Lower lobe of right lung (tissue), 2 donors: ENCODE results near the gene SIRPB2. TPM values are rescaled to one million over a fixed set of nuclear protein-coding genes. Genes with fewer than 3 reads are reported as not detected.

Experiments used
- ATAC-seq, 2 donors: fragments of 200-7000 bp; cut with Tn5 transposase; one replicate each; pipeline ENCODE4 v1.9.1; 2020 to 2022; ENCODE audit warnings: mild to moderate bottlenecking in 2 of 2, moderate library complexity in 2 of 2
- DNase-seq: peaks from one replicate; pipeline ENCODE4 v3.0.0-alpha.2; 2020
- H3K27ac ChIP-seq: fragments of 200-600 bp; one replicate; pipeline ENCODE4 v1.8.0; 2022
- H3K27me3 ChIP-seq: fragments of 200-600 bp; one replicate; pipeline ENCODE4 v1.8.0; 2022; ENCODE audit warnings: low read depth
- H3K36me3 ChIP-seq: fragments of 200-600 bp; one replicate; pipeline ENCODE4 v1.8.0; 2022; ENCODE audit warnings: mild to moderate bottlenecking
- H3K4me1 ChIP-seq: fragments of 200-600 bp; one replicate; pipeline ENCODE4 v1.8.0; 2022
- H3K4me3 ChIP-seq: fragments of 200-600 bp; one replicate; pipeline ENCODE4 v1.8.0; 2022; ENCODE audit warnings: mild to moderate bottlenecking
- H3K9me3 ChIP-seq: fragments of 200-600 bp; one replicate; pipeline ENCODE4 v1.8.0; 2022
- CTCF ChIP-seq: fragments of 200-600 bp; IDR thresholded peaks from one replicate; pipeline ENCODE4 v1.8.0; 2022; ENCODE audit warnings: antibody characterized with exemption, mild to moderate bottlenecking
- intact Hi-C: fragments of 100-400 bp; cut with DNase I; formaldehyde crosslinking; loops from one replicate; pipeline ENCODE4 v1.11.0; 2022
- total RNA-seq: library from RNA; stranded (reverse); fragmentation: NEBNext Ultra II Directional; extraction: Animal tissue kit (Norgen Biotek cat#: 25700); gene quantifications from one replicate; pipeline ENCODE4 v1.2.1, GENCODE V29; 2021
- donor health status: DM: no; HTN: yes; CAD: no; lungs with severe emphysema.

SIRPB2 gene
- total RNA-seq, 1 donor from 2014 or later, result 32.2 TPM

DNA sequence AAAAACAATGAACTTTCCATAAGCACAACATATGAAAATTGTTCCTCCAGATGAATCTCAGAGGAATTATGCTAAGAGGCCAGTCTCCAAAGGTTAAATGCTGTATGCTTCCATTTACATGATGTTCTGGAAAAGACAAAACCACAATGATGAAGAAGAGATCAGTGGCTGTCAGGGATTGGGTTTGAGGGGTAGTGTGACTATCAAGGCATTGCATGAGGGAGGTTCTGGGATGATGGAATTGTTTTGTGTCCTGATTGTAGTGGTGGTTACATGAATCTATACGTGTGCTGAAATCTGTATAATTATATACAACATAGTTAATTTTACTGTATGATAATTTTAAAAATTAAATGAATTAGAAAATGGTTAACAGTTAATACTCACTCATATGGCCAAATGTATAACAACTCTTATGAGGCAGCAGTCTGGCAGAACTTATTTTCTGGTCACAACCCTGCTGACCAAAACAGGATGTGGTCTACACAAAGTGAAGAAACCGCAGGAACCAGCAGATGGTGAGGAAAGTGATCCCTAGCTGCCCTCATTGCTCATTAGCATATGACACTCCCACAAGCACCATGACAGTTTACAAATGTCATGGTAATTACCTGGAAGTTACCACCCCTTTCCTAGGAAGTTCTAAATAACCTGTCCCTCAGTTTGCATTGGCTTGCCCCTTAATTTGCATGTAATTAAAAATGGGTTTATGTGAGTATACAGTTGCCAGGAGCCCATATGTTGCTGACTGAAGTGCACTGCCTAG lies 56.5 kb downstream of the SIRPB2 start:
- ATAC-seq (peak; percentile 76 to 78), DNase-seq (no peak)
- H3K27ac ChIP-seq, result no peak overlapping the region
- H3K4me3 ChIP-seq, result no peak overlapping the region
- H3K27me3 ChIP-seq, result no peaks in the 10 kb centered on the region
- H3K4me1 ChIP-seq, result peaks cover 11% of the 10 kb centered on the region
- no peak for TF ChIP-seq CTCF
- peaks cover under 1% of the 10 kb centered on the region for H3K36me3 ChIP-seq
- no peaks in the 10 kb centered on the region for H3K9me3 ChIP-seq
- intact Hi-C loops, result loop anchor here (5.0 kb wide), 1 partner anchor 122 kb away; no protein-coding TSS in a partner anchor

- Histone ChIP-seq H3K9me3 (no peaks in the 10 kb centered on the region), H3K4me3 (no peak overlapping the region), H3K27me3 (no peaks in the 10 kb centered on the region), H3K36me3 (no peaks in the 10 kb centered on the region), H3K4me1 (peaks cover 11% of the 10 kb centered on the region), H3K27ac (no peak overlapping the region)
- DNase-seq (no peak), ATAC-seq (no peak)
- intact Hi-C loops, result no loop called here
- no peak for TF ChIP-seq CTCF
Observed at GRCh38 chr20:1431158-1431557, 60.1 kb downstream of the SIRPB2 start.

GRCh38 chr20:1430004-1430451 lies 61.2 kb downstream of the SIRPB2 start:
- intact Hi-C loops, result no loop called here
- Histone ChIP-seq H3K4me3 (no peak overlapping the region), H3K36me3 (no peaks in the 10 kb centered on the region), H3K27me3 (no peaks in the 10 kb centered on the region), H3K4me1 (peaks cover 9% of the 10 kb centered on the region), H3K27ac (no peak overlapping the region), H3K9me3 (no peaks in the 10 kb centered on the region)
- DNase-seq (no peak), ATAC-seq (no peak)
- TF ChIP-seq CTCF, result no peak

DNA sequence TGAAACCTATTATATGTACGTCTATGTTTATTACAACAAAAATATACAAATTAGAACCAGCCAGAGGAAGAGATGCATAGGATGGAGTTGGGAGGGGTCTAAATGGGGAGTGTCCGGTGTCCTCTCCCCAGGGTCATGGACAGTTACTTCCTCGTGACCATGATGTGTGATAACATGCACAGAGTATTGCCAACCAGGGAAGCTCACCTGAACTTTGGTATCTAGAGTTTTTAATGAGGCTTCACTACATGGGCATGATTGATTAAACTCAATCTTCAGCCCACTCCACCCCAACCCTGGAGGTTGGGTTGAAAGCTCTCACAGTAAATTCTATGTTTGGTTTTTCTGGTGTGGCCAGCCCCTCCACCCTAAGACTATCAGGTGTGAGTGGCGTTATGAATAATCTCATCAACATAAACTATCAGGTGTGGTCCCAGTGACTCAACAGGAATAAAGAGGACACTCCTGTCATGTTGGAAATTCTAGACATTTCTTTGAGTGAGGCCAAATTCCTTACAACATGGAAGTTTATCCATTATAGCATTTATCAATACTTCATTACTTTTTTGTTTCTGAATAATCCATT lies 62.0 kb downstream of the SIRPB2 start:
- H3K4me1 ChIP-seq, result peaks cover 1% of the 10 kb centered on the region
- DNase-seq, result no peak
- intact Hi-C loops, result no loop called here
- H3K36me3 ChIP-seq, result no peaks in the 10 kb centered on the region
- H3K27ac ChIP-seq, result no peak overlapping the region
- no peak for TF ChIP-seq CTCF
- no peak overlapping the region for H3K4me3 ChIP-seq
- no peaks in the 10 kb centered on the region for H3K27me3 ChIP-seq
- no peak for ATAC-seq
- H3K9me3 ChIP-seq, result no peaks in the 10 kb centered on the region

DNA sequence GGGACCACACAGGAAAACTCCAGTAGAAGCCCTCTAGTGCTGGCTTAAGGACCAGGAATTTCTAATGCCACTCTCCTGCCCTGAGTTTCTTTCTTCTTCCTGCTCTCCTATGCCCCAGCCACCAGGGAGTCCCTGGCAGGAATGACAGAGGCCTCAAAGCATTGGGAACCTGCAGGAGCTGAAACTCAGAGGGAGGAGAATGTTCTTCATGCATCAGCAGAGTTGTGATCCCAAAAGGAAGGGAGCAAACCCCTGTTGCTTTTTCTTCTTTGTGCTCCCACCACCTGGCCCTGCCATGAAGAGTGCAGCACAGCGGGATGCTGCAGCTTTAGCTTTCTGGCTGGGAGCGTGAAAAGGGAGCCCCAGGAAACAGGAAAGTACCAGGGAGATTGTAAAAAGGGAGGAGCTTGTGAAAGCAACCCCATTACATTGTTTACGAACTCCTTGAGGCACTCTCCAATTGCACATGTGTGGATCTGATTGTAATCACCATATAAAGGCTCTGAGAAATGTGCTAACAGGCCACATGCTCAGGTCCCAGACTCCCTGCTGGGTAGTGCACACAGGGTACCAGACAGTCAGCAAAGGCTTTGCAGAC lies 63.7 kb downstream of the SIRPB2 start:
- no peaks in the 10 kb centered on the region for H3K9me3 ChIP-seq
- H3K4me1 ChIP-seq, result peaks cover 5% of the 10 kb centered on the region
- no peaks in the 10 kb centered on the region for H3K27me3 ChIP-seq
- no peak overlapping the region for H3K27ac ChIP-seq
- no peak for DNase-seq
- no peaks in the 10 kb centered on the region for H3K36me3 ChIP-seq
- intact Hi-C loops, result no loop called here
- no peak overlapping the region for H3K4me3 ChIP-seq
- peak; percentile 28 to 46 for ATAC-seq
- no peak for TF ChIP-seq CTCF
